Tibial nerve (tissue), 3 donors: ENCODE measurements around the gene ACSL1.

Source experiments
- POLR2A ChIP-seq, 2 donors: fragments of 450-650 bp; IDR thresholded peaks; one replicate each; pipeline ENCODE4 v1.6.1; 2017; ENCODE audit warnings: antibody characterized with exemption in 2 of 2, mild to moderate bottlenecking in 2 of 2, moderate library complexity in 2 of 2
- TF ChIP-seq, protein P1 (sequence below), 5 experiments: fragments of 200-600 bp in 3 of 5; fragments of 450-650 bp in 2 of 5; sonication (generic) in 3 of 5; IDR thresholded peaks; one replicate each; pipeline ENCODE4 v1.5.1; 2016 to 2019; ENCODE audit warnings: antibody characterized with exemption in 5 of 5, mild to moderate bottlenecking in 3 of 5, moderate library complexity in 2 of 5

DNA sequence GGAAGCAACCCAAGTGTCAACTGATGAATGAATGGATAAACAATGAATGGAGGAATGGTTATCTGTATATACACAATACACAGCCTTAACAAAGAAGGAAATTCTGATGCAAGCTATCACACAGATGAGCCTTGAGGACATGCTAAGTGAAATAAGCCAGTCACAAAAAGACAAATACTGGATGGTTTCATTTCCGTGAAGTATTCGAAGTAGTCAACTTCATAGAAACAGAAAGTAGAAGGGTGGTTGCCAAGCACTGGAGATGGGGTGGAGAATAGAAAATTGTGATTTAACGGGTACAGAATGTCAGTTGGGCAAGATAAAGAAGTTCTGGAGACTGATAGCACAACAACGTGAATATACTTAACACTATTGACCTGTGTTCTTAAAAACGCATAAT lies 120.1 kb downstream of the ACSL1 start:
- TF ChIP-seq, protein P1, sequence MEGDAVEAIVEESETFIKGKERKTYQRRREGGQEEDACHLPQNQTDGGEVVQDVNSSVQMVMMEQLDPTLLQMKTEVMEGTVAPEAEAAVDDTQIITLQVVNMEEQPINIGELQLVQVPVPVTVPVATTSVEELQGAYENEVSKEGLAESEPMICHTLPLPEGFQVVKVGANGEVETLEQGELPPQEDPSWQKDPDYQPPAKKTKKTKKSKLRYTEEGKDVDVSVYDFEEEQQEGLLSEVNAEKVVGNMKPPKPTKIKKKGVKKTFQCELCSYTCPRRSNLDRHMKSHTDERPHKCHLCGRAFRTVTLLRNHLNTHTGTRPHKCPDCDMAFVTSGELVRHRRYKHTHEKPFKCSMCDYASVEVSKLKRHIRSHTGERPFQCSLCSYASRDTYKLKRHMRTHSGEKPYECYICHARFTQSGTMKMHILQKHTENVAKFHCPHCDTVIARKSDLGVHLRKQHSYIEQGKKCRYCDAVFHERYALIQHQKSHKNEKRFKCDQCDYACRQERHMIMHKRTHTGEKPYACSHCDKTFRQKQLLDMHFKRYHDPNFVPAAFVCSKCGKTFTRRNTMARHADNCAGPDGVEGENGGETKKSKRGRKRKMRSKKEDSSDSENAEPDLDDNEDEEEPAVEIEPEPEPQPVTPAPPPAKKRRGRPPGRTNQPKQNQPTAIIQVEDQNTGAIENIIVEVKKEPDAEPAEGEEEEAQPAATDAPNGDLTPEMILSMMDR (IDR thresholded peaks at IDR 0.05): no peak
- no peak for TF ChIP-seq POLR2A (IDR thresholded peaks at IDR 0.05)
